T1000 (cell line): Measurements from ENCODE around the gene SAMSN1.

Source experiments
- DNase-seq: peaks from one replicate; lab custom pipeline; 2025; ENCODE audit warnings: mixed read lengths; lab: John Stamatoyannopoulos, UW

SAMSN1 gene

GRCh38 chr21:14484188-14485009 is 61.7 kb downstream of the SAMSN1 start:
- DNase-seq: no peak

- DNase-seq: no peak
These were observed 62.8 kb downstream of the SAMSN1 start for GRCh38 chr21:14483296-14483695.

- DNase-seq: no peak
These were observed 64.0 kb downstream of the SAMSN1 start for GRCh38 chr21:14482165-14482564.

- no peak for DNase-seq
These were observed 65.6 kb downstream of the SAMSN1 start for GRCh38 chr21:14480411-14481031.

- DNase-seq: no peak
These were observed 66.8 kb downstream of the SAMSN1 start for GRCh38 chr21:14479241-14479786.

- no peak for DNase-seq
These were observed 68.3 kb downstream of the SAMSN1 start for GRCh38 chr21:14477841-14478240.

GRCh38 chr21:14477133-14477532 is 69.0 kb downstream of the SAMSN1 start:
- no peak for DNase-seq

- no peak for DNase-seq
These were observed 71.1 kb downstream of the SAMSN1 start for GRCh38 chr21:14474995-14475394.

GRCh38 chr21:14469641-14470040 is 76.5 kb downstream of the SAMSN1 start:
- no peak for DNase-seq

- no peak for DNase-seq
These were observed 79.4 kb downstream of the SAMSN1 start for GRCh38 chr21:14466715-14467114.

GRCh38 chr21:14457762-14458161 is 88.4 kb downstream of the SAMSN1 start:
- no peak for DNase-seq

GRCh38 chr21:14456911-14457310 is 89.2 kb downstream of the SAMSN1 start:
- no peak for DNase-seq

- no peak for DNase-seq
These were observed 91.8 kb downstream of the SAMSN1 start for GRCh38 chr21:14454016-14455009.

- no peak for DNase-seq
These were observed 92.6 kb downstream of the SAMSN1 start for GRCh38 chr21:14453339-14454015.

GRCh38 chr21:14452727-14453241 is 93.3 kb downstream of the SAMSN1 start:
- no peak for DNase-seq

- DNase-seq: no peak
These were observed 93.9 kb downstream of the SAMSN1 start for GRCh38 chr21:14452031-14452726.

- DNase-seq: no peak
These were observed 94.6 kb downstream of the SAMSN1 start for GRCh38 chr21:14451546-14451945.

GRCh38 chr21:14448784-14449183 is 97.3 kb downstream of the SAMSN1 start:
- no peak for DNase-seq

- DNase-seq: no peak
These were observed 107.9 kb downstream of the SAMSN1 start for GRCh38 chr21:14438211-14438610.

- DNase-seq: no peak
These were observed 110.7 kb downstream of the SAMSN1 start for GRCh38 chr21:14435423-14435822.
